K562 (cell line): Measurements from ENCODE around the gene VPREB3. TPM values are rescaled to one million over a fixed set of nuclear protein-coding genes. Genes with fewer than 3 reads are reported as not detected.

ENCODE experiments used
- BACH1 ChIP-seq: fragments of 200-800 bp; sonication (Bioruptor generic); IDR thresholded peaks from 2 replicates; pipeline ENCODE4 v1.6.1; 2016; ENCODE audit warnings: missing genetic modification characterization, missing compliant biosample characterization
- DIDO1 ChIP-seq: fragments of 450-650 bp; IDR thresholded peaks from 2 replicates; pipeline ENCODE4 v1.6.1; 2016; ENCODE audit warnings: low read depth, missing biosample characterization, missing genetic modification characterization
- EP400 ChIP-seq: fragments of 450-650 bp; IDR thresholded peaks from 2 replicates; pipeline ENCODE4 v1.6.1; 2017; ENCODE audit warnings: antibody characterized with exemption, mild to moderate bottlenecking, moderate library complexity
- FOS ChIP-seq: IDR thresholded peaks from 3 replicates; pipeline ENCODE4 v1.6.1; 2011; ENCODE audit not compliant: insufficient read length; ENCODE audit errors: extremely low read depth
- HMG20A ChIP-seq: fragments of 450-650 bp; formaldehyde crosslinking; conservative IDR thresholded peaks from 2 replicates; pipeline ENCODE4 v1.4.0; 2020; ENCODE audit warnings: mild to moderate bottlenecking, mixed read lengths
- HNRNPLL ChIP-seq: fragments of 200-400 bp; formaldehyde crosslinking; IDR thresholded peaks from 2 replicates; pipeline ENCODE4 v1.6.1; 2017; ENCODE audit warnings: low read length, low read depth, mild to moderate bottlenecking; ENCODE audit not compliant: poor library complexity, severe bottlenecking
- JUN ChIP-seq, 2 experiments: sonication (generic) in 1 of 2; formaldehyde crosslinking in 1 of 2; IDR thresholded peaks; 2 replicates each; pipeline versions ENCODE4 v1.6.1 to v1.8.0; 2012 to 2022; ENCODE audit warnings: borderline replicate concordance in 2 of 2, mild to moderate bottlenecking in 2 of 2, improper control_type of control experiment in 1 of 2, low read depth in 1 of 2, low read length in 1 of 2, missing genetic modification reagents in 1 of 2
- MCM7 ChIP-seq, 2 experiments: fragments of 450-650 bp; IDR thresholded peaks; 2 replicates each; pipeline ENCODE4 v1.6.1; 2016 to 2018
- NCOA1 ChIP-seq: fragments of 450-650 bp; IDR thresholded peaks from 2 replicates; pipeline ENCODE4 v1.6.1; 2016; ENCODE audit warnings: low read depth
- PML ChIP-seq: IDR thresholded peaks from 2 replicates; pipeline ENCODE4 v1.6.1; 2012; ENCODE audit warnings: low read length, inconsistent platforms
- PTRF ChIP-seq: fragments of 450-650 bp; IDR thresholded peaks from 2 replicates; pipeline ENCODE4 v1.6.1; 2016; ENCODE audit warnings: mild to moderate bottlenecking, missing genetic modification characterization, missing compliant biosample characterization
- PURB ChIP-seq: sonication (generic); formaldehyde crosslinking; IDR thresholded peaks from 2 replicates; pipeline ENCODE4 v1.9.0; 2021; ENCODE audit warnings: low read depth, mild to moderate bottlenecking, missing genetic modification reagents
- PYGO2 ChIP-seq: fragments of 450-650 bp; IDR thresholded peaks from 2 replicates; pipeline ENCODE4 v1.6.1; 2016; ENCODE audit warnings: mild to moderate bottlenecking, missing genetic modification characterization, moderate library complexity, missing compliant biosample characterization
- RAD51 ChIP-seq: fragments of 450-650 bp; IDR thresholded peaks from 2 replicates; pipeline ENCODE4 v1.7.1; 2016; ENCODE audit warnings: low read depth, mild to moderate bottlenecking, borderline replicate concordance
- SAP30 ChIP-seq: fragments of 200-600 bp; sonication (generic); IDR thresholded peaks from 2 replicates; pipeline ENCODE4 v1.6.1; 2012; ENCODE audit warnings: borderline replicate concordance, low read depth, mild to moderate bottlenecking, moderate library complexity, low read length, control low read depth, inconsistent platforms; ENCODE audit not compliant: insufficient read depth, poor library complexity, severe bottlenecking
- SREBF2 ChIP-seq: sonication (generic); formaldehyde crosslinking; IDR thresholded peaks from 2 replicates; pipeline ENCODE4 v1.4.0; 2020; ENCODE audit warnings: mild to moderate bottlenecking, missing genetic modification reagents
- TAL1 ChIP-seq: fragments of 450-650 bp; IDR thresholded peaks from 2 replicates; pipeline ENCODE4 v1.6.1; 2016; ENCODE audit warnings: mild to moderate bottlenecking
- THRAP3 ChIP-seq: fragments of 450-650 bp; IDR thresholded peaks from 2 replicates; pipeline ENCODE4 v1.6.1; 2016; ENCODE audit warnings: mild to moderate bottlenecking, inconsistent platforms, borderline replicate concordance
- XRCC3 ChIP-seq: fragments of 450-650 bp; IDR thresholded peaks from 2 replicates; pipeline ENCODE4 v1.6.1; 2017; ENCODE audit warnings: mild to moderate bottlenecking, moderate library complexity
- ZFP36 ChIP-seq: fragments of 150-350 bp; IDR thresholded peaks from 2 replicates; pipeline ENCODE4 v1.6.1; 2018; ENCODE audit warnings: low read length, low read depth; ENCODE audit not compliant: partially characterized antibody
- ZNF121 ChIP-seq: sonication (generic); formaldehyde crosslinking; conservative IDR thresholded peaks from 2 replicates; pipeline ENCODE4 v1.8.0; 2022; ENCODE audit warnings: missing genetic modification reagents
- ZNF23 ChIP-seq: fragments of 250-450 bp; sonication (Bioruptor Pico); IDR thresholded peaks from 2 replicates; pipeline ENCODE4 v1.4.0; 2020; ENCODE audit warnings: mild to moderate bottlenecking
- ZNF408 ChIP-seq: fragments of 250-450 bp; sonication (Bioruptor Pico); IDR thresholded peaks from 2 replicates; pipeline ENCODE4 v1.4.0; 2020; ENCODE audit warnings: low read depth, mild to moderate bottlenecking, moderate library complexity
- ZNF639 ChIP-seq, 2 experiments: fragments of 200-800 bp in 1 of 2; sonication (Bioruptor generic) in 1 of 2; sonication (generic) in 1 of 2; formaldehyde crosslinking in 1 of 2; IDR thresholded peaks in 1 of 2; conservative IDR thresholded peaks in 1 of 2; 2 replicates each; pipeline versions ENCODE4 v1.5.0 to v1.6.1; 2016 to 2020; ENCODE audit warnings: missing compliant biosample characterization in 1 of 2, missing genetic modification characterization in 1 of 2, missing genetic modification reagents in 1 of 2
- ZNF75A ChIP-seq: fragments of 450-650 bp; formaldehyde crosslinking; IDR thresholded peaks from 2 replicates; pipeline ENCODE4 v1.4.0; 2020; ENCODE audit warnings: mild to moderate bottlenecking
- ZNF785 ChIP-seq: fragments of 250-450 bp; sonication (Bioruptor Pico); IDR thresholded peaks from 2 replicates; pipeline ENCODE4 v1.4.0; 2020; ENCODE audit warnings: mild to moderate bottlenecking
- polyA plus RNA-seq, 8 experiments: library from polyadenylated mRNA; depleted of rRNA in 4 of 8; stranded (reverse) in 5 of 8; unstranded in 3 of 8; fragments of >200 nt; fragmentation: Nextera tagmentation in 2 of 8; fragmentation: Illumina TruSeq in 1 of 8; extraction: Ambion mirVana in 2 of 8; extraction: Trizol in 1 of 8; gene quantifications; 2 replicates each; pipeline versions ENCODE4 v1.2.1 to v1.2.3, GENCODE V29; 2011 to 2014; ENCODE audit warnings: inconsistent platforms in 1 of 8, missing spikeins in 1 of 8
- total RNA-seq, 7 experiments: library from RNA; depleted of rRNA in 6 of 7; stranded (reverse); fragments of >200 nt in 6 of 7; fragmentation: Illumina TruSeq in 2 of 7; extraction: Trizol in 2 of 7; gene quantifications; 2 replicates each; pipeline versions ENCODE4 v1.2.1 to v1.2.3, GENCODE V29; 2011 to 2021; ENCODE audit warnings: low replicate concordance in 1 of 7
- TF ChIP-seq, protein P1 (sequence below): fragments of 450-650 bp; formaldehyde crosslinking; conservative IDR thresholded peaks from 2 replicates; pipeline ENCODE4 v1.4.0; 2022; ENCODE audit warnings: mild to moderate bottlenecking, missing genetic modification characterization

The VPREB3 gene
- total and polyA plus RNA-seq, 9 of the 15 experiments (the other 6 are each of a cell fraction or from before 2014, with no cell fraction given) = 0.14 to 0.71 (median 0.20) TPM; not detected in 6

DNA sequence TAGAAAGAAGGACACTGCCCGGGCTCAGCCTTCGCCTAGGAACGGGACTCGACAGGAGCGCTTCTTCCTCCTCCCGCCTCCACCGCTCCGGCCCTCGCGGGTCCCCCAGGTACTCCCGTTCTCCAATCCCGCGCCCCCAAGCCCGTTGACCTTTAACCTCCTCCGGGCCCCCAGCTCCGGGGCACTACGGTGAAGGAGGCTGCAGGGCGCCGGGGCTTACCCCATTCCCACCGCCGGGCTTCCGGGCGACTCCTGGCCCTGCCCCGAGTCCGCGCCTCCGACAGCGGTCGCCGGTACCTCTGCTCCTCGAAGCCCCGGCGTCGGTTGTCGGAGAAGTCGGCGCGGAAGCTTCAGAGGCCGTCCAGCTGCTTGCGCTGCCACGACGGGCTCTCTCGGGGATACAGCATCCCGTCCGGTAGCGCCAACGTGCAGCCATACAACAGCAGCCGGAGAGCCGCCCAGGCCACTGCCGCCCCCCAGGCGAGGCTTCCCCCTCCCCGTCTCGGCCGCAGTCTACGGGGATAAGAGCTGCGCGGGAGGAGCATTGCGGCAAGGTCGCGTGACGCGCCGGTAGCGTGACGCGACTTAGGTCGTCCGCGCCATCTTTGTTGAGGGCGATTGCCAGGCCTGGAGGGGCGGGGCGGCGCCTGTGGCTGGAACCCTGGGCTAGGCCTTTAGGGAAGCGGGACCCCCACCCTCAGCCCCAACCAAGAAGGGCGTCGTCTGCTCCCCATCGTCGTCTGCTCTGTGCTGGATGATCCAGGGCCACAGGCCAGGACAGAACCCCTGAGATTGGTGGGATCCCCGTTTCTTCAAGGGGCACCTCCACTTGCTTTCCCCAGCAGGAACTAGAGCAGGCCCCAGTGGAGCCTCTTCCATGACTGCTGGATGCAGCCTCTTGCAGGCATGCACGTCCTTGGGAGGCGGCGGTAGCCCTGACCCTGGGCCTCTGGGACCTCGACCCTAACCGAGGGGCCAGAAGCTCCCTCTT, 37.1 kb downstream of the VPREB3 start (continued):
- peak; percentile 79 for TF ChIP-seq DIDO1 (tag)
- no peak for TF ChIP-seq ZFP36
- no peak for TF ChIP-seq BACH1 (tag)
- no peak for TF ChIP-seq TAL1
- TF ChIP-seq HMG20A (CRISPR knock-in tag) = no peak
- no peak for TF ChIP-seq PTRF (tag)
- no peak for TF ChIP-seq PYGO2 (tag)
- TF ChIP-seq ZNF785 = no peak
- TF ChIP-seq FOS = no peak
- peak; percentile 54; the same call in 1 of the 2 replicates for TF ChIP-seq JUN (IDR thresholded peaks at IDR 0.05; ENCODE audit: borderline replicate concordance, low read depth, low read length)
- no peak for TF ChIP-seq JUN (CRISPR knock-in tag; IDR thresholded peaks at IDR 0.05; ENCODE audit: borderline replicate concordance)
- no peak for TF ChIP-seq ZNF121 (CRISPR knock-in tag)
- TF ChIP-seq SAP30 = no peak
- TF ChIP-seq PML = 0 out of 2 replicates have a peak, but pooled peaks have one; percentile 28
- TF ChIP-seq ZNF408 (CRISPR knock-in tag) = no peak
- TF ChIP-seq HNRNPLL = peak; percentile 96
- peak; percentile 83 for TF ChIP-seq RAD51
- TF ChIP-seq, protein P1, sequence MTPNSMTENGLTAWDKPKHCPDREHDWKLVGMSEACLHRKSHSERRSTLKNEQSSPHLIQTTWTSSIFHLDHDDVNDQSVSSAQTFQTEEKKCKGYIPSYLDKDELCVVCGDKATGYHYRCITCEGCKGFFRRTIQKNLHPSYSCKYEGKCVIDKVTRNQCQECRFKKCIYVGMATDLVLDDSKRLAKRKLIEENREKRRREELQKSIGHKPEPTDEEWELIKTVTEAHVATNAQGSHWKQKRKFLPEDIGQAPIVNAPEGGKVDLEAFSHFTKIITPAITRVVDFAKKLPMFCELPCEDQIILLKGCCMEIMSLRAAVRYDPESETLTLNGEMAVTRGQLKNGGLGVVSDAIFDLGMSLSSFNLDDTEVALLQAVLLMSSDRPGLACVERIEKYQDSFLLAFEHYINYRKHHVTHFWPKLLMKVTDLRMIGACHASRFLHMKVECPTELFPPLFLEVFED = no peak
- peak; percentile 57 for TF ChIP-seq EP400
- no peak for TF ChIP-seq THRAP3
- no peak for TF ChIP-seq MCM7 (IDR thresholded peaks at IDR 0.05)
- TF ChIP-seq ZNF75A = no peak
- no peak for TF ChIP-seq PURB
- no peak for TF ChIP-seq ZNF23
- no peak for TF ChIP-seq SREBF2 (CRISPR knock-in tag)
- no peak; a peak in 1 of 4 replicates for TF ChIP-seq ZNF639 (CRISPR knock-in tag; conservative IDR thresholded peaks at IDR 0.05 in 1 of 2, IDR thresholded peaks at IDR 0.05 in 1 of 2)
- TF ChIP-seq NCOA1 = no peak
- no peak for TF ChIP-seq XRCC3
